CD4-positive, alpha-beta T cell treated with Interleukin-12 subunit alpha and Interleukin-12 subunit beta, for 1 hour (primary cell): Measurements from ENCODE around the gene MECR.
"Not testable (repeated sequence)": the region's sequence is repeated elsewhere in the genome, so short reads cannot be mapped to it uniquely, and the experiment has no call there.

ENCODE experiments used
- DNase-seq: peaks from one replicate; pipeline ENCODE4 v3.0.0-alpha.2; 2020

Gene MECR

GRCh38 chr1:29164588-29164987 is 66.1 kb downstream of the MECR start:
- no peak for DNase-seq

DNA sequence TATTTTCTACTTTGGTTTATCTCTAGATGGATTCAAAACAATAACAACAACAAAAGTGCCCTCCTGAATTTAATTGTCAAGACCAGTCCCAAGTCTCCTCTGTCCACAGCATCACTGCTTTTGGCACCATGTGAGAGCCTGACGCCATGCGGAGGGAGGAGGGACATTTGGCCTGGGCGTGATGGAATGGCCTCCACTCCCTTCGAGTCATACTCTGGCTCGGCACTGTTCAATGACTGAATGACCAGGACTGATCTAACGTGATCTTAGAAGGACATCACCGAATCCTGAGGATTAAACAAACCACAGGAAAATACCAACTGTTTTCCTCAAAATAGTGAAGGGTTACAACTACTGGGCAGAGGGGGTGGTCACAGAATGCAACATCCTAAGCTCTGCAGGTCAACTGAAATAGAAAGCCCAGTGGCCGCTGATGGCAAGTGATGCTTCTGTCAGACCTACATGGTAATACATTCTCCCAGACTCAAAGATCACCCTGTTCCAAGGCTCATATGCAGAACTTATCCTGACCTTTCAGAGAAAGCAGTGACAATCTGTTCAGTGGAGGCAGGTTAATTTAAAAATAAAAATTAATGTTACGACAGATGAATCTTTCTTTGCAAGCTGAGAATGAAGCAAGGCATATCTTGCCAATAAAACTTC is 68.1 kb downstream of the MECR start:
- no peak for DNase-seq

DNA sequence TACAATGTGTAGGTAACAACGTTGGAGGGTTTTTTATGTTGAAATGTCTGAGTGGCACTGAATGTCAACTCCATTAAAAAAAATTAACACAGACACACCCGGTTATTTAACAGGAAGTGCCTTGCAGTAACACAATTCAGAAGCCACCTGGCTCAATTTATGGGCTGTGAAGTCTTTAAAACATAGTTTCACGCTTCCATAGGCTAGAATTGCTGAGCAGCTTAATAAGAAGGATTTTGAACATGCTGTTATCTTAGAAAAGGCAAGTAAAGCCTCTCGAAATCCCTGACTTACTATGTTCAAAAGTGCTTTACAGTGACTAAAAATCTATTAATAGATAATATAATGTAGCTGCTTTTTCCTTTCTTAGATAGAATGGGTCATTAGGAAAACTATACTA is 68.7 kb downstream of the MECR start:
- DNase-seq: no peak

- DNase-seq: no peak
Observed at GRCh38 chr1:29159773-29160172, 71.0 kb downstream of the MECR start.

DNA sequence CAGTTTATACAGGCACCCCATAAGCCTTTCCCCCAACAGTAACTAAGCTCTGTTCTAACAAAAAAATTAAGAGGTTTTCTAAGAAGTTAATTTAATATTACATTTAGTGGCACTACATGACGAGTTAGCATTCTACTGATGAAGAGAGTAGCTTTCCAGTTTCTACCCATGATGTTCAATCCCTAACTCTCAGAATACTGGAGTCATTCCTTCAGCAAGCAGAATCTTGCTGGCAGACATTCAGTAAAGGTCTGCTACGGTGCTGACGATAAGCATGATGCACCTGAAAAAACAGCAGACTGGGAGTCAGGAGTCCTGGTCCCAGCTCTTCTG is 73.5 kb downstream of the MECR start:
- no peak for DNase-seq

DNA sequence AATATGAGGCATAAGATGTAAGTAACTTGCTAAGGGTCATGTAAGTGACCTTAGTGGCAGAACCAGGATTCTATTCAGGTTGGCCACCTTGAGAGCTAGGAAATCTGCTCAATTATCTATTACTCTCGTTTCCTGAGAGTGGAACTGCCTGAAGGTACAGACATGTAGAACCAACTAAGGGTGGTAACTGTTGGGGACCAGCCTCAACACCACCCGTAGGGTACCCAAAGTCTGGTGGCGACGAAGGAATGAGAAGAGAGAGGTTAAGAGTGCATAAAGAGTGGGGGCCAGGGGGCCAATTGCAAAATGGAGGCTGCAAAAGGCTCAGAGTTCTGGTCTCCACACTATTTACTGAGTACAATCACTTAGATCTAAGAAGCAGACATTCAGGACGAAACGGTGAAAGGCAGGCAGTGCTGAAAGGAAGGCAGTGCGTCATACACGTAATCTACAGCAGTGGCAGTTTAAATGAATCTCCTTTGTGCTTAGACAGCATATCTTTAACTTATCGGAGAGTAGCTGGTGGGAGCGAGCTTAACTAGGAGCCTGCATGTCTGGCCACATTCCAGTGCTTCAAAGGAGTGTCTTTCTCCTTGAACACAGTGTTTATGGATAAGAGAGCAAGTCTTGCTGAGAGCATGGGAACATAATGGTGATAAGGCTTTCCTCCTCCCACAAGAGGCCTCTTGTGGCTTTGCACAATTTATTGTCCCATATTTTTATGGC is 74.0 kb downstream of the MECR start:
- DNase-seq: no peak

GRCh38 chr1:29152046-29152805 is 78.5 kb downstream of the MECR start:
- no peak for DNase-seq

DNA sequence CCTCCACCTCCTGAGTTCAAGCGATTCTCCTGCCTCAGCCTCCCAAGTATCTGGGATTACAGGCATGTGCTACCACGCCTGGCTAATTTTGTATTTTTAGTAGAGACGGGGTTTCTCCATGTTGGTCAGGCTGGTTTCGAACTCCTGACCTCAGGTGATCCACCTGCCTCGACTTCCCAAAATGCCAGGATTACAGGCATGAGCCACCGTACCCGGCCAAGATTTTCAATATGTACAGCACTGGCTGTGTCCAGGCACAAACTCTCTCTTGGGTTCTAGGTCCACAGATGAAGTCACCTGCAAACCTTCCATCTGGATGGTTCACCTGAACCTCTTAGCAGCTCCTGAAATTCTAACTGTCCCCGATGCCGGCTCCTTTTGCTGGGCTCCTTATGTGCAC is 80.4 kb downstream of the MECR start:
- DNase-seq: not testable (repeated sequence)

- no peak for DNase-seq
Observed at GRCh38 chr1:29148656-29149491, 81.9 kb downstream of the MECR start.

- DNase-seq: no peak
Observed at GRCh38 chr1:29145739-29146437, 84.8 kb downstream of the MECR start.

DNA sequence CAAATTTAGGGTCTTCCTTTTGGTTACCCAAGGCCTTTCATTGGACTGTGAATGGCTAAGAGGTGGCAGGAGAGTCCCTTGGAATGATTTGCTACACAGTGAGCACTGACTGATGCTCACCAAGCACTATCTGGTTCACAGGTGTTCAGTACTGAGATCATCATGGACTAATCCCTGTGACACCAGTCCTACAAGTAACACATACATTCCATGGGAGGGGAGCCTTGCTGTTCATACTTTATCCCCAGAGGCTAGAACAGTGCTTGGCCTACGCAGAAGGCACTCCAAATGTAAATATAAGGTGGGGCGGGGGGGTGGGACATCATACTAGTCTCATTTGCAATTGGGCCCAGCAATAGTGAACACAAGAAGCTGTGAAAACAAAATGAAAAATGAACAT is 86.6 kb downstream of the MECR start:
- no peak for DNase-seq

DNA sequence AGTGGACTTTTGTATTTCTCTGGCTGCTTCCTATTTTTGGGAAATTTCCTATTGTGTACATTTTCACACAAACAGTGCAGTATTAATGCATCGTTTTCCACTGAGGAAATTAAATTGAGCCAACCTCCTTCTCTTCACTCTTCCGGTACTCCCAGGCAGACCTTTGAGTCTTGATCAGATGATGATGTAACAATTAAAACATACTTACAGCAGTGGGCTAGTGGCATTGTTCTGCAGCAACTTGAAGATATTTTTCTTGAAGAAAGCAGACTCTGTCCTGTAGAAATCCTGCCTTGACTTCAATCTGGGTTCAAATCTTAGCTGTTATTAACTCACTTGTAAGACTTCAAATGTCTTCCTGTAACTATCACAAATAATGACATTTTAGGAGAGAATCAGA is 88.0 kb downstream of the MECR start:
- DNase-seq: no peak
